Kidney (tissue), 14 donors: ENCODE measurements around the gene CYTH1. TPM values are rescaled to one million over a fixed set of nuclear protein-coding genes. Genes with fewer than 3 reads are reported as not detected.

ENCODE experiments used
- DNase-seq, 5 donors: peaks; one replicate each; pipeline ENCODE4 v3.0.0-alpha.2; 2013 to 2020
- FAIRE-seq: peaks from 2 replicates; lab custom pipeline; 2012; peaks lifted over from hg19 to GRCh38; lab: Jason Lieb, UNC
- H3K27ac ChIP-seq, 2 donors: one replicate each; pipeline ENCODE4 v1.7.0; 2013; ENCODE audit warnings: low read depth in 2 of 2, low read length in 2 of 2, inconsistent platforms in 1 of 2
- H3K27me3 ChIP-seq: one replicate; pipeline ENCODE4 v1.7.1; 2013; ENCODE audit warnings: low read length, inconsistent platforms; ENCODE audit not compliant: control insufficient read depth, insufficient read depth
- H3K36me3 ChIP-seq, 3 donors: one replicate each; pipeline versions ENCODE4 v1.7.0 to v1.7.1; 2013; ENCODE audit warnings: low read length in 3 of 3, control low read depth in 1 of 3, inconsistent platforms in 1 of 3; ENCODE audit not compliant: insufficient read depth in 3 of 3, control insufficient read depth in 2 of 3
- H3K4me1 ChIP-seq, 3 donors: one replicate each; pipeline versions ENCODE4 v1.7.0 to v1.7.1; 2013; ENCODE audit warnings: low read length in 3 of 3, inconsistent platforms in 1 of 3, low read depth in 1 of 3; ENCODE audit not compliant: control insufficient read depth in 2 of 3, insufficient read depth in 2 of 3
- H3K4me3 ChIP-seq, 3 donors: one replicate each; pipeline versions ENCODE4 v1.7.0 to v1.8.1; 2013; ENCODE audit warnings: low read length in 3 of 3, control low read depth in 1 of 3, inconsistent platforms in 1 of 3
- H3K9ac ChIP-seq, 3 donors: one replicate each; pipeline versions ENCODE4 v1.7.0 to v1.7.1; 2013; ENCODE audit warnings: low read length in 3 of 3, control low read depth in 1 of 3, inconsistent platforms in 1 of 3
- H3K9me3 ChIP-seq, 3 donors: one replicate each; pipeline versions ENCODE4 v1.7.0 to v1.7.1; 2013; ENCODE audit warnings: low read length in 3 of 3, control low read depth in 1 of 3, inconsistent platforms in 1 of 3; ENCODE audit not compliant: control insufficient read depth in 2 of 3, insufficient read depth in 1 of 3
- CTCF ChIP-seq: IDR thresholded peaks from 3 replicates; pipeline ENCODE4 v1.5.1; 2012; ENCODE audit warnings: mild to moderate bottlenecking, moderate library complexity, borderline replicate concordance; ENCODE audit not compliant: insufficient read depth; ENCODE audit errors: extremely low read depth
- intact Hi-C: fragments of 100-400 bp; cut with DNase I; formaldehyde crosslinking; loops from one replicate; pipeline ENCODE4 v1.11.1; 2022
- polyA plus RNA-seq: library from polyadenylated mRNA; stranded (reverse); fragments of 350-450 nt; fragmentation: Illumina TruSeq; extraction: RNeasy Lipid Tissue Mini Kit (QIAGEN cat#74804); gene quantifications from one replicate; pipeline ENCODE4 v1.2.3, GENCODE V29; 2014; ENCODE audit warnings: low read depth, low replicate concordance; ENCODE audit not compliant: insufficient read depth
- total RNA-seq: library from RNA; stranded (reverse); fragmentation: NEBNext Ultra II Directional; extraction: Animal tissue kit (Norgen Biotek cat#: 25700); gene quantifications from one replicate; pipeline ENCODE4 v1.2.1, GENCODE V29; 2021
- donor health status: control.
- donor health status: control.
- donor health status: control.
- donor health status: control.
- donor health status: control.
- donor health status: DM: yes; HTN: yes; CAD: no.
- donor health status: Normal renal cell carcinoma (clear cell type).

CYTH1 gene
- total and polyA plus RNA-seq, 2 donors from 2014 or later: 25.3 to 59.7 TPM

DNA sequence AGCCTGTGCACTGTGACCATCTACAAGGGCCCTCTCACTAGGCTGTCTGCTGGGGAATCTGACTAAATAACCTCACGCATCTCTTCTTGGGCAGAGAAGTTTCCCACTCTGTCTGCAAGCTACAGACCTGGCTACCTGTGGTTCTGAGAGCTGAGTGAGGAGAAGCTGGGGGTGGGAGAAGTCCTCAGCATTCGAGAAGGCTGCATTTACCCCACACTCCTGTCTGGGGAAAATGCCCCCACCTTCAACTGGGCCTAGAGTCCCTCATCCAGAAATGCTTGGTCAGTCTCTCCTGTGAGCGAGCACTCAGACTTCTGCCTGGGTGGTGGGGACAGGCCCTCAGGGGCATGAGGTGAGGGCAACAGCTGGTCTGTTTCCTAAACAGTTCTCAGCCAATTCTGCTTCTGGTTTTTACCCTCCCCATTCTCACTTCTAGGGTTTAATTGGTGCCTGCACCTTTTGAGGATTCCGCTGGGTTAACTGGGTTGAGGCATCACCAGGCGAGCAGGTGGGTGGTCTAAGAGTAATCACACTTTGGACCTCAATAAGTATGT lies 98.6 kb downstream of the CYTH1 start:
- FAIRE-seq (no peak), DNase-seq (no peak)
- peaks cover 2 to 34% (median 34%) of the 10 kb centered on the region in 3 donors for H3K36me3 ChIP-seq
- H3K4me3 ChIP-seq: no peak overlapping the region
- H3K9ac ChIP-seq: no peak overlapping the region
- peaks cover 0 to 2% (median 0%) of the 10 kb centered on the region in 3 donors for H3K4me1 ChIP-seq
- H3K9me3 ChIP-seq: no peaks in the 10 kb centered on the region
- TF ChIP-seq CTCF: no peak
- intact Hi-C loops: no loop called here
- H3K27me3 ChIP-seq: no peaks in the 10 kb centered on the region
- no peak overlapping the region for H3K27ac ChIP-seq

DNA sequence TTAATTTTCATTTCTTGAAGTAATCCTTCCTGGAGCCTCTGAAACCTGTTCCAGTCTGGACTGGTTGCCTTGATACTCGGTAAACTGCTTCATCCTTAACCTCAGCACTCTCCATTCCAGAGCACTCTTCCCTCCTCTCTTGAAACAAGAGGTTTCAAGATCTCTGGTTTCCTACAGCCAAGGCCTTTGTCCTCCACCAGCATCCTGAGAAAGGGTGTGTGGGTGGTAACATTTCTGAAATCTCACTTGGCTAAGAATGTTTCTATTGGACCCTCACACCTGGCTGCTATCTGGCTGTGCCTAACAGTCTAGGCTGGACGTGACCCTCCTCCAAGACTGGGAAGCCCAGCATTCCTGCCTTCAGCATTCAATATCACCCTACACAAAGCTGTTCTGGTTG lies 99.7 kb downstream of the CYTH1 start:
- no peak overlapping the region for H3K4me3 ChIP-seq
- no peak for DNase-seq
- no peak overlapping the region for H3K9ac ChIP-seq
- no peaks in the 10 kb centered on the region for H3K27me3 ChIP-seq
- intact Hi-C loops: no loop called here
- FAIRE-seq: no peak
- TF ChIP-seq CTCF: no peak
- H3K27ac ChIP-seq: no peak overlapping the region
- H3K36me3 ChIP-seq: peaks cover 0 to 32% (median 25%) of the 10 kb centered on the region in 3 donors
- no peaks in the 10 kb centered on the region for H3K9me3 ChIP-seq
- H3K4me1 ChIP-seq: peaks cover 0 to 2% (median 0%) of the 10 kb centered on the region in 3 donors

DNA sequence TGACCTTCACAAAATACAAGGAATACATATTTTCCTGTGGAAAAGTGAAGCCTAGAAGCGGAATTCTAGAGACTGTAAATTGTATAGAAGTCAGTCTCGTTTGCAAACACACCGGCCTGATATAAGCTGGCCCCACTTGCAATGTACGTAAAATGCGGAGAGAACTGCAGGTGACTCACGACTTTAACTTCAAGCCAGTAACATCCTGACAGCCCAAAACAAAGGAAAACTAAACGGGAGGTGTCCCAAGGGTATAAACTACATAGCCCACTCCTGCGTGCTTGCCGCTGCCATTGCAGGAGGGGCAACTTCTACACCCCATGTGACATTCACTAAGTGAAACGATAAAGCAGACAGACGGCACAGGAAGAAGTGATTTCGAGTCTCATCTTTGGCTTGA lies 101.6 kb downstream of the CYTH1 start:
- DNase-seq (no peak), FAIRE-seq (no peak)
- no peak for TF ChIP-seq CTCF
- H3K27me3 ChIP-seq: no peaks in the 10 kb centered on the region
- H3K36me3 ChIP-seq: peaks cover 0 to 30% (median 28%) of the 10 kb centered on the region in 3 donors
- H3K9me3 ChIP-seq: no peaks in the 10 kb centered on the region
- no peak overlapping the region for H3K27ac ChIP-seq
- intact Hi-C loops: no loop called here
- peaks cover 0 to 2% (median 0%) of the 10 kb centered on the region in 3 donors for H3K4me1 ChIP-seq
- no peak overlapping the region for H3K9ac ChIP-seq
- no peak overlapping the region for H3K4me3 ChIP-seq
